ENCODE measurements around the gene PREB. TPM values are rescaled to one million over a fixed set of nuclear protein-coding genes. Genes with fewer than 3 reads are reported as not detected.

The PREB gene
- total RNA-seq, 2 donors from 2014 or later = 49.8 to 52.9 TPM

- no peaks in the 10 kb centered on the region for H3K36me3 Mint-ChIP-seq
- no peak overlapping the region for H3K27ac Mint-ChIP-seq
- DNase-seq (ENCODE audit: low spot score in 2 of 2) (no peak), ATAC-seq (no peak)
- no peaks in the 10 kb centered on the region for H3K9me3 Mint-ChIP-seq
Measured at GRCh38 chr2:27082773-27083409, 51.5 kb downstream of the PREB start.

GRCh38 chr2:27081984-27082772, 52.3 kb downstream of the PREB start:
- DNase-seq (ENCODE audit: low spot score in 2 of 2) = no peak

More at GRCh38 chr2:27081984-27082772, 52.3 kb downstream of the PREB start:
- no peak for ATAC-seq
- H3K36me3 Mint-ChIP-seq = no peaks in the 10 kb centered on the region
- peak overlapping the region; percentile 86 to 94 for H3K27ac Mint-ChIP-seq
- H3K9me3 Mint-ChIP-seq = no peaks in the 10 kb centered on the region

Other genes with a start within 250 kb of the PREB start
- 1 to 10 TPM; 4.0 to 4.2 TPM for gene MAPRE3, start 164.0 kb downstream of the PREB start, total RNA-seq
- gene TMEM214, start 101.7 kb downstream of the PREB start, total RNA-seq = 10 to 100 TPM; 54.3 to 68.0 TPM
- gene AGBL5, start 83.0 kb downstream of the PREB start, total RNA-seq = 10 to 100 TPM; 14.1 to 21.6 TPM
- 100 to 1,000 TPM; 263 to 344 TPM for gene OST4, start 63.0 kb downstream of the PREB start, total RNA-seq
- under 1 TPM; 0.52 to 0.78 TPM for gene EMILIN1, start 56.0 kb downstream of the PREB start, total RNA-seq
- 10 to 100 TPM; 10.6 to 16.3 TPM for gene KHK, start 47.9 kb downstream of the PREB start, total RNA-seq
- gene CGREF1, start 15.5 kb downstream of the PREB start, total RNA-seq = 10 to 100 TPM in 1 of 2 donors, under 1 TPM in 1; 0.50 to 15.8 TPM
- gene ABHD1, start 10.8 kb downstream of the PREB start, total RNA-seq = under 1 TPM; 0.43 to 0.56 TPM
- not detected for gene PRR30, start 4.8 kb upstream of the PREB start, total RNA-seq
- under 1 TPM in 1 of 2 donors, not detected in 1; 0.07 TPM for gene TCF23, start 14.4 kb upstream of the PREB start, total RNA-seq
- gene ATRAID, start 77.4 kb upstream of the PREB start, total RNA-seq = 10 to 100 TPM; 58.8 to 59.1 TPM
- 10 to 100 TPM; 40.7 to 42.0 TPM for gene SLC5A6, start 77.6 kb upstream of the PREB start, total RNA-seq
- 10 to 100 TPM; 85.2 to 86.3 TPM for gene CAD, start 82.7 kb upstream of the PREB start, total RNA-seq
- under 1 TPM; 0.68 to 0.88 TPM for gene SLC30A3, start 128.4 kb upstream of the PREB start, total RNA-seq
- gene DNAJC5G, start 140.8 kb upstream of the PREB start, total RNA-seq = not detected
- not detected for gene TRIM54, start 147.8 kb upstream of the PREB start, total RNA-seq
- gene UCN, start 173.8 kb upstream of the PREB start, total RNA-seq = 1 to 10 TPM; 1.6 to 3.6 TPM
- gene MPV17, start 188.5 kb upstream of the PREB start, total RNA-seq = 100 to 1,000 TPM in 1 of 2 donors, 10 to 100 TPM in 1; 90.1 to 111 TPM
- gene GTF3C2, start 222.1 kb upstream of the PREB start, total RNA-seq = 10 to 100 TPM; 62.1 to 76.0 TPM
- gene EIF2B4, start 235.7 kb upstream of the PREB start, total RNA-seq = 10 to 100 TPM; 34.2 to 51.1 TPM
- 10 to 100 TPM; 56.4 to 82.1 TPM for gene SNX17, start 236.0 kb upstream of the PREB start, total RNA-seq
- gene ZNF513, start 246.1 kb upstream of the PREB start, total RNA-seq = 10 to 100 TPM; 10.7 to 12.4 TPM